Prostate gland (tissue), 2 donors: ENCODE measurements around the gene BABAM2. TPM values are rescaled to one million over a fixed set of nuclear protein-coding genes. Genes with fewer than 3 reads are reported as not detected.
A peak's percentile ranks its signal among the peaks of the same experiment; 100 is the strongest.

Experiments
- DNase-seq: peaks from one replicate; pipeline ENCODE4 v3.0.0-alpha.2; 2019; ENCODE audit warnings: low spot score
- H3K27ac ChIP-seq, 2 donors: fragments of 200-600 bp; sonication (generic); 2 replicates each; pipeline ENCODE4 v1.5.1; 2017 to 2019
- H3K27me3 ChIP-seq: fragments of 200-600 bp; sonication (generic); replicated peaks from 2 replicates; pipeline ENCODE4 v1.5.1; 2019; ENCODE audit not compliant: insufficient read depth
- H3K36me3 ChIP-seq, 2 donors: fragments of 200-600 bp; sonication (generic); 1 replicate in 1 of 2; 2 replicates in 1 of 2; pipeline versions ENCODE4 v1.5.1 to v1.8.1; 2017 to 2019
- H3K4me1 ChIP-seq: fragments of 200-600 bp; sonication (generic); replicated peaks from 2 replicates; pipeline ENCODE4 v1.5.1; 2019
- H3K4me3 ChIP-seq, 2 donors: fragments of 200-600 bp; sonication (generic); 2 replicates each; pipeline ENCODE4 v1.5.1; 2017 to 2019
- H3K9me3 ChIP-seq: fragments of 200-600 bp; sonication (generic); 2 replicates; pipeline ENCODE4 v1.5.1; 2017
- CTCF ChIP-seq, 4 experiments: fragments of 200-600 bp in 2 of 4; fragments of 450-650 bp in 2 of 4; sonication (generic) in 2 of 4; IDR thresholded peaks; 1 replicate in 3 of 4; 2 replicates in 1 of 4; pipeline ENCODE4 v1.5.1; 2016 to 2019; ENCODE audit warnings: antibody characterized with exemption in 4 of 4, mild to moderate bottlenecking in 2 of 4, moderate library complexity in 2 of 4
- POLR2A ChIP-seq: fragments of 450-650 bp; IDR thresholded peaks from one replicate; pipeline ENCODE4 v1.6.1; 2016; ENCODE audit warnings: antibody characterized with exemption, mild to moderate bottlenecking
- POLR2AphosphoS5 ChIP-seq: sonication (generic); formaldehyde crosslinking; IDR thresholded peaks from one replicate; pipeline ENCODE4 v1.6.1; 2017; ENCODE audit warnings: antibody characterized with exemption
- whole genome bisulfite sequencing: methylation state at CpG from one replicate; pipeline ENCODE4 v1.1.5; 2018; 5-methylcytosine and 5-hydroxymethylcytosine counted together
- intact Hi-C: fragments of 100-400 bp; cut with DNase I; formaldehyde crosslinking; loops from one replicate; pipeline ENCODE4 v1.14.2; 2022
- total RNA-seq, 2 donors: library from RNA; depleted of rRNA; stranded (reverse); fragments of >200 nt; gene quantifications; one replicate each; pipeline ENCODE4 v1.1.0, GENCODE V29; 2016

Gene BABAM2
- total RNA-seq, 2 donors from 2014 or later, result 35.8 to 37.3 TPM

- DNase-seq, result no peak
- H3K4me3 ChIP-seq, result no peak overlapping the region
- H3K36me3 ChIP-seq, result no peaks in the 10 kb centered on the region
- peak overlapping the region in 1 of 2 donors; percentile 76 for H3K27ac ChIP-seq
- 63% methylated on average over 15 of the region's 15 CpGs for WGBS
- no peaks in the 10 kb centered on the region for H3K27me3 ChIP-seq
- peaks cover 9% of the 10 kb centered on the region for H3K4me1 ChIP-seq
- intact Hi-C loops, result no loop called here
- TF ChIP-seq POLR2AphosphoS5 (no peak), POLR2A (no peak), CTCF (IDR thresholded peaks at IDR 0.05) (no peak)
- no peaks in the 10 kb centered on the region for H3K9me3 ChIP-seq
These were observed 450.0 kb downstream of the BABAM2 start for GRCh38 chr2:28340312-28341202.

GRCh38 chr2:28341208-28341891 lies 450.8 kb downstream of the BABAM2 start:
- DNase-seq, result no peak
- Histone ChIP-seq H3K9me3 (no peaks in the 10 kb centered on the region), H3K27ac (peak overlapping the region; percentile 68 to 76), H3K27me3 (no peaks in the 10 kb centered on the region), H3K4me1 (peaks cover 9% of the 10 kb centered on the region), H3K36me3 (no peaks in the 10 kb centered on the region), H3K4me3 (no peak overlapping the region)
- intact Hi-C loops, result no loop called here
- 65% methylated on average over 17 of the region's 17 CpGs for WGBS
- TF ChIP-seq POLR2A (no peak), CTCF (IDR thresholded peaks at IDR 0.05) (no peak), POLR2AphosphoS5 (no peak)

GRCh38 chr2:28342081-28342967 lies 451.8 kb downstream of the BABAM2 start:
- peaks cover 9% of the 10 kb centered on the region for H3K4me1 ChIP-seq
- WGBS, result 17% methylated on average over 15 of the region's 15 CpGs
- intact Hi-C loops, result no loop called here
- TF ChIP-seq POLR2A (no peak), CTCF (IDR thresholded peaks at IDR 0.05) (no peak), POLR2AphosphoS5 (peak; percentile 77)
- H3K4me3 ChIP-seq, result no peak overlapping the region
- H3K27me3 ChIP-seq, result no peaks in the 10 kb centered on the region
- peak; percentile 45 for DNase-seq
- no peaks in the 10 kb centered on the region for H3K9me3 ChIP-seq
- H3K27ac ChIP-seq, result peak overlapping the region; percentile 68 to 76
- no peaks in the 10 kb centered on the region for H3K36me3 ChIP-seq

GRCh38 chr2:28343184-28343942 lies 452.8 kb downstream of the BABAM2 start:
- H3K27ac ChIP-seq, result peak overlapping the region; percentile 68 to 76
- DNase-seq, result no peak
- TF ChIP-seq POLR2A, result no peak
- TF ChIP-seq POLR2AphosphoS5, result no peak
- TF ChIP-seq CTCF (IDR thresholded peaks at IDR 0.05), result no peak
- no peaks in the 10 kb centered on the region for H3K27me3 ChIP-seq
- no peaks in the 10 kb centered on the region for H3K36me3 ChIP-seq
- no peak overlapping the region for H3K4me3 ChIP-seq
- peaks cover 9% of the 10 kb centered on the region for H3K4me1 ChIP-seq
- no peaks in the 10 kb centered on the region for H3K9me3 ChIP-seq
- 69% methylated on average over 5 of the region's 5 CpGs for WGBS
- intact Hi-C loops, result no loop called here
